K562 (cell line): Measurements from ENCODE around the gene KRT76. TPM values are rescaled to one million over a fixed set of nuclear protein-coding genes. Genes with fewer than 3 reads are reported as not detected.

Source experiments
- ATAC-seq: fragments of 200-7000 bp; cut with Tn5 transposase; 3 replicates; pipeline ENCODE4 v1.9.1; 2020; ENCODE audit warnings: moderate library complexity
- BruUV-seq: library from RNA; stranded (reverse); fragments of 400-500 nt; replicated peaks from 2 replicates; lab custom pipeline; 2021; lab: Mats Ljungman, UMichigan
- CTCF ChIA-PET: fragments of 300-600 bp; formaldehyde crosslinking; extraction: SDS; loops from one replicate; lab custom pipeline; 2021; ENCODE audit warnings: low intra/inter-chr PET ratio; lab: Yijun Ruan, JAX
- POLR2A ChIA-PET: fragments of 300-600, 350-650 bp; sonication (Branson Sonifier 250); formaldehyde crosslinking; extraction: SDS; loops from one replicate; lab custom pipeline; 2021; ENCODE audit warnings: antibody characterized with exemption, inconsistent platforms; lab: Yijun Ruan, JAX
- DNase-seq, 4 experiments: peaks; one replicate each; pipeline versions ENCODE4 v3.0.0 to v3.0.0-alpha.2; 2011 to 2018; ENCODE audit warnings: low spot score in 3 of 4, mixed read lengths in 3 of 4; ENCODE audit errors: extremely low read depth in 1 of 4
- FAIRE-seq: peaks from 2 replicates; lab custom pipeline; 2011; peaks lifted over from hg19 to GRCh38; lab: Jason Lieb, UNC
- H2AFZ ChIP-seq: 2 replicates; pipeline ENCODE4 v1.6.0; 2011; ENCODE audit warnings: low read depth, low read length, control low read depth, inconsistent platforms
- H3K27ac ChIP-seq: fragments of 200-600 bp; 3 replicates; pipeline ENCODE4 v1.8.0; 2011; ENCODE audit warnings: low read depth, mild to moderate bottlenecking, control low read depth, inconsistent platforms, low read length, moderate library complexity, mixed read lengths; ENCODE audit errors: extremely low read depth
- H3K27me3 ChIP-seq, 2 experiments: fragments of 300-600 bp in 1 of 2; 2 replicates in 1 of 2; 3 replicates in 1 of 2; pipeline versions ENCODE4 v1.6.0 to v1.8.0; 2011; ENCODE audit warnings: inconsistent platforms in 2 of 2, low read length in 2 of 2, mild to moderate bottlenecking in 1 of 2, mixed read lengths in 1 of 2, moderate library complexity in 1 of 2; ENCODE audit not compliant: control insufficient read depth in 2 of 2, insufficient read depth in 2 of 2
- H3K36me3 ChIP-seq: fragments of 300-600 bp; 3 replicates; pipeline ENCODE4 v1.8.0; 2011; ENCODE audit warnings: mild to moderate bottlenecking, low read length, inconsistent platforms; ENCODE audit not compliant: control insufficient read depth, insufficient read depth
- H3K4me1 ChIP-seq, 2 experiments: fragments of 200-600 bp in 1 of 2; replicated peaks in 1 of 2; 2 replicates in 1 of 2; 3 replicates in 1 of 2; pipeline versions ENCODE4 v1.5.1 to v1.8.0; 2011; ENCODE audit warnings: inconsistent platforms in 2 of 2, low read length in 2 of 2, mild to moderate bottlenecking in 1 of 2, mixed read lengths in 1 of 2, moderate library complexity in 1 of 2; ENCODE audit not compliant: control insufficient read depth in 2 of 2, insufficient read depth in 2 of 2
- H3K4me2 ChIP-seq: 2 replicates; pipeline ENCODE4 v1.6.1; 2011; ENCODE audit warnings: low read length, control low read depth, inconsistent platforms, mixed read lengths; ENCODE audit not compliant: insufficient read depth
- H3K4me3 ChIP-seq: fragments of 200-600 bp; sonication (generic), shearing (Covaris generic); 2 replicates; pipeline ENCODE4 v1.5.1; 2016; ENCODE audit warnings: control low read depth, inconsistent platforms
- H3K79me2 ChIP-seq: fragments of 200-600 bp; 3 replicates; pipeline ENCODE4 v1.8.0; 2011; ENCODE audit warnings: low read length, inconsistent platforms; ENCODE audit not compliant: control insufficient read depth, insufficient read depth
- H3K9ac ChIP-seq, 2 experiments: 2 replicates each; pipeline versions ENCODE4 v1.6.0 to v1.6.1; 2011; ENCODE audit warnings: low read depth in 2 of 2, low read length in 2 of 2, control low read depth in 1 of 2, inconsistent platforms in 1 of 2, mild to moderate bottlenecking in 1 of 2, mixed read lengths in 1 of 2; ENCODE audit not compliant: insufficient read depth in 1 of 2
- H3K9me1 ChIP-seq: one replicate; pipeline ENCODE4 v1.6.0; 2011; ENCODE audit warnings: inconsistent platforms, mild to moderate bottlenecking, low read length, moderate library complexity; ENCODE audit not compliant: control insufficient read depth, insufficient read depth
- H3K9me3 ChIP-seq: replicated peaks from 2 replicates; pipeline ENCODE4 v1.5.1; 2011; ENCODE audit warnings: low read depth, low read length, inconsistent platforms; ENCODE audit not compliant: control insufficient read depth, insufficient read depth
- H4K20me1 ChIP-seq: replicated peaks from 2 replicates; pipeline ENCODE4 v1.6.1; 2011; ENCODE audit warnings: low read length, inconsistent platforms, mixed read lengths; ENCODE audit not compliant: control insufficient read depth, insufficient read depth
- ARID3B ChIP-seq: fragments of 250-450 bp; sonication (Bioruptor Pico); IDR thresholded peaks from 2 replicates; pipeline ENCODE4 v1.4.0; 2020; ENCODE audit warnings: borderline replicate concordance
- BRD4 ChIP-seq: fragments of 200-600 bp; sonication (generic); IDR thresholded peaks from 2 replicates; pipeline ENCODE4 v1.6.1; 2017; ENCODE audit warnings: inconsistent platforms
- GABPB2 ChIP-seq: fragments of 250-450 bp; sonication (Bioruptor Pico); conservative IDR thresholded peaks from 2 replicates; pipeline ENCODE4 v1.5.1; 2021; ENCODE audit warnings: mild to moderate bottlenecking
- HIVEP1 ChIP-seq: fragments of 250-450 bp; sonication (Bioruptor Pico); IDR thresholded peaks from 2 replicates; pipeline ENCODE4 v1.4.0; 2020; ENCODE audit warnings: mild to moderate bottlenecking
- ID3 ChIP-seq, 2 experiments: fragments of 250-450 bp in 1 of 2; fragments of 450-650 bp in 1 of 2; sonication (Bioruptor Pico) in 1 of 2; IDR thresholded peaks; 2 replicates each; pipeline versions ENCODE4 v1.6.1 to v1.8.0; 2016 to 2021; ENCODE audit warnings: mild to moderate bottlenecking in 2 of 2, moderate library complexity in 2 of 2, missing compliant biosample characterization in 1 of 2, missing genetic modification characterization in 1 of 2
- MAFK ChIP-seq: IDR thresholded peaks from 2 replicates; pipeline ENCODE4 v1.6.1; 2011; ENCODE audit warnings: low read length, improper control_type of control experiment
- MAZ ChIP-seq, 2 experiments: fragments of 450-650 bp in 1 of 2; sonication (generic) in 1 of 2; formaldehyde crosslinking; IDR thresholded peaks in 1 of 2; conservative IDR thresholded peaks in 1 of 2; 2 replicates each; pipeline versions ENCODE4 v1.4.0 to v1.5.0; 2020; ENCODE audit warnings: mild to moderate bottlenecking in 1 of 2, missing genetic modification reagents in 1 of 2
- NCOA4 ChIP-seq: fragments of 450-650 bp; IDR thresholded peaks from 2 replicates; pipeline ENCODE4 v1.6.1; 2018; ENCODE audit warnings: mild to moderate bottlenecking; ENCODE audit not compliant: partially characterized antibody
- NELFE ChIP-seq: IDR thresholded peaks from 2 replicates; pipeline ENCODE4 v1.6.1; 2011; ENCODE audit warnings: mild to moderate bottlenecking; ENCODE audit not compliant: insufficient read depth, insufficient read length
- RNF2 ChIP-seq: sonication (generic); IDR thresholded peaks from 2 replicates; pipeline ENCODE4 v1.6.1; 2016
- SIN3B ChIP-seq: fragments of 450-650 bp; IDR thresholded peaks from 2 replicates; pipeline ENCODE4 v1.6.1; 2017; ENCODE audit warnings: low read depth, mild to moderate bottlenecking, moderate library complexity
- TRIM24 ChIP-seq, 2 experiments: fragments of 450-650 bp; IDR thresholded peaks; 2 replicates each; pipeline ENCODE4 v1.6.1; 2016
- USF1 ChIP-seq: sonication (generic); formaldehyde crosslinking; IDR thresholded peaks from 2 replicates; pipeline ENCODE4 v1.9.0; 2022; ENCODE audit warnings: mild to moderate bottlenecking, missing genetic modification reagents
- XRCC5 ChIP-seq: fragments of 200-400 bp; formaldehyde crosslinking; IDR thresholded peaks from 2 replicates; pipeline ENCODE4 v1.6.1; 2017; ENCODE audit warnings: low read depth, mild to moderate bottlenecking, low read length
- ZBTB49 ChIP-seq: sonication (generic); formaldehyde crosslinking; IDR thresholded peaks from 2 replicates; pipeline ENCODE4 v1.8.0; 2022; ENCODE audit warnings: missing genetic modification reagents, mild to moderate bottlenecking, borderline replicate concordance
- ZNF3 ChIP-seq: fragments of 250-450 bp; sonication (Bioruptor Pico); IDR thresholded peaks from 2 replicates; pipeline ENCODE4 v1.5.0; 2021; ENCODE audit warnings: mild to moderate bottlenecking, moderate library complexity
- WGBS: fragments of 100-300 bp; shearing (Covaris generic); methylation state at CpG from one replicate; pipeline ENCODE4 v1.1.6; 2016; ENCODE audit warnings: low coverage, mixed read lengths; ENCODE audit not compliant: insufficient coverage; ENCODE audit errors: missing lambda C conversion rate; 5-methylcytosine and 5-hydroxymethylcytosine counted together
- in situ Hi-C: fragments of 300-500 bp; cut with MboI; formaldehyde crosslinking; loops from 4 replicates; pipeline ENCODE4 v1.15.0; 2018; ENCODE audit warnings: inconsistent platforms, mixed read lengths
- intact Hi-C: fragments of 100-400 bp; cut with micrococcal nuclease; formaldehyde crosslinking; loops from 2 replicates; pipeline ENCODE4 v1.14.2; 2022
- polyA plus RNA-seq, 8 experiments: library from polyadenylated mRNA; depleted of rRNA in 4 of 8; stranded (reverse) in 5 of 8; unstranded in 3 of 8; fragments of >200 nt; fragmentation: Nextera tagmentation in 2 of 8; fragmentation: Illumina TruSeq in 1 of 8; extraction: Ambion mirVana in 2 of 8; extraction: Trizol in 1 of 8; gene quantifications; 2 replicates each; pipeline versions ENCODE4 v1.2.1 to v1.2.3, GENCODE V29; 2011 to 2014; ENCODE audit warnings: inconsistent platforms in 1 of 8, missing spikeins in 1 of 8
- total RNA-seq, 7 experiments: library from RNA; depleted of rRNA in 6 of 7; stranded (reverse); fragments of >200 nt in 6 of 7; fragmentation: Illumina TruSeq in 2 of 7; extraction: Trizol in 2 of 7; gene quantifications; 2 replicates each; pipeline versions ENCODE4 v1.2.1 to v1.2.3, GENCODE V29; 2011 to 2021; ENCODE audit warnings: low replicate concordance in 1 of 7

Gene KRT76
- total and polyA plus RNA-seq, 9 of the 15 experiments (the other 6 are each of a cell fraction or from before 2014, with no cell fraction given): not detected

- POLR2A ChIA-PET: no interaction called here
These were observed 44.1 kb upstream of the KRT76 start for GRCh38 chr12:52821071-52821730.

More at GRCh38 chr12:52821071-52821730, 44.1 kb upstream of the KRT76 start:
- Histone ChIP-seq H3K9me1 (no peaks in the 10 kb centered on the region), H3K4me2 (no peak overlapping the region), H3K27ac (no peak overlapping the region), H3K79me2 (no peaks in the 10 kb centered on the region), H3K9me3 (no peaks in the 10 kb centered on the region), H3K9ac (no peak overlapping the region), H2AFZ (no peak overlapping the region), H3K4me3 (no peak overlapping the region), H3K36me3 (no peaks in the 10 kb centered on the region), H4K20me1 (no peaks in the 10 kb centered on the region), H3K4me1 (no peaks in the 10 kb centered on the region; a peak in 2 of 5 replicates), H3K27me3 (peaks cover 26 to 81% of the 10 kb centered on the region in 2 experiments; a peak in 4 of 5 replicates)
- intact Hi-C loops: no loop called here
- in situ Hi-C loops: no loop called here
- FAIRE-seq: no peak
- TF ChIP-seq BRD4 (no peak), GABPB2 (no peak), RNF2 (no peak), HIVEP1 (CRISPR knock-in tag) (no peak), ZBTB49 (no peak), MAFK (no peak), ARID3B (CRISPR knock-in tag) (no peak), MAZ (CRISPR knock-in tag; conservative IDR thresholded peaks at IDR 0.05 in 1 of 2, IDR thresholded peaks at IDR 0.05 in 1 of 2) (no peak), ZNF3 (CRISPR knock-in tag) (no peak), SIN3B (no peak), TRIM24 (IDR thresholded peaks at IDR 0.05) (no peak), XRCC5 (no peak), USF1 (CRISPR knock-in tag) (no peak), ID3 (CRISPR knock-in tag; IDR thresholded peaks at IDR 0.05) (no peak), ID3 (tag; IDR thresholded peaks at IDR 0.05) (no peak), NELFE (no peak), NCOA4 (no peak)
- BruUV-seq: no TSS peak
- WGBS: 4% methylated on average over 4 of the region's 4 CpGs
- no peak for ATAC-seq
- no peak for DNase-seq
- CTCF ChIA-PET: no interaction called here
